ENCODE data around the gene KMT5C.

KMT5C gene

DNA sequence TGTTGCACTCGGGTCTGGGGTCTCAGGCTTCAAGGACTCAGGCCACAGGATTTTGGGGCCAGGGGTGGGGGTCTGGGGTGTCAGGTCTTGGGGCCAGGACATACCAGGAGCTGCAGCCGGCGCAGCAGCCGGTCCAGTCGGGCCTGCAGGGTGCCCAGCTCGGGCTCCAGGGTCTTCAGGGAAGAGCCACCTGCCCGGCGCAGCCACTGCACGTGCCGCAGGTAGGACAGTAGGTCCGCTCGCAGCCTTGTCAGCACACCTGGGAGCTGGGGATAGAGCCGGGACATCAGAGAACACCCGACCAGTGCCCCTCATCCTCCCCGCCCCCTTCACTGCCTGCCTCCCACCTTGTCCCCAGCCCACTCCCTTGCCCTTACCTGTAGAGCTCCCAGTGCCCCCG lies 28.4 kb downstream of the KMT5C start:
- no peak overlapping the region for H3K27ac Mint-ChIP-seq
- peaks cover 66% of the 10 kb centered on the region for H3K27me3 Mint-ChIP-seq
- H3K4me3 Mint-ChIP-seq: no peak overlapping the region
- ATAC-seq (no peak), DNase-seq (no peak)
- H3K9me3 Mint-ChIP-seq: no peaks in the 10 kb centered on the region
- peaks cover 33% of the 10 kb centered on the region for H3K4me1 Mint-ChIP-seq

DNA sequence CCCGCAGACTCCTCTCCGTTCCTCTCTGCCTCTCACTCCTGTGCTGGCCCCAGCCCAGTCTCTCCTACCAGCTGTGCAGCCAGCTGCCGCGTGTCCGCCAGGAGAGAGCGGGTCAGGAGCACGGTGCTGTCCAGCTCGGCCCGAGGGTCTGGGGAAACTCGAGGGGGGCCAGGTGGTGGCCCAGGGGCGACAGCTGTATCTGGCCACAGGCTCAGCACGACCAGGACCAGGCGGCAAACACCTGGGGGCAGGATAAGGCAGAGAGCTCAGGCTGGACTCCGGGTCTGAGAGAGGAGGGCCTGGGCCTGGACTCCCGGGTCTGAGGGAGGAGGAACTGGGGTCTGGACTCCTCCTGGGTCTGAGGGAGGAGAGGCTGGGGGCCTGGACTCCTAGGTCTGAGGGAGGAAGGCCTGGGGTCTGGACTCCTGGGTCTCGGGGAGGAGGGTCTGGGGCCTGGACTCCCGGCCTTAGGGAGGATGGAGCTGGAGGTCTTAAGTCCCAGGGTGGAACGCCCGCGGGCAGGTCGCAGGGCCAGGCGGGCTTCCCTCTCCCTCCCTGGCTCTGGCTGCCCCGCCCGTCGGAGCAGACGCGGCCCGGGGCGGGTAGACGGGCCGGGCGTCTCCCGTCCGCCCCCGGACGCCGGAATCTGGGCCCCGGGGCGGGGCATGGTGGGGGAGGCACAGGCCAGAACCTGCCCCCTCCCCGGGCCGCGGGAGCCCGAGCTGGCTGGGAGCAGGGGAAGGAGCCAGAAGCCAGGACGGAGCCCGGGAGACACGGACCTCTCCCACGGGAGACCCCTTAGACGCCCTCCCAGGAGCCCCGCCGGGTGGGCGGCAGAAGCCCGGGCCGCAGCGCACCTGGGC lies 29.3 kb downstream of the KMT5C start:
- H3K4me3 Mint-ChIP-seq: peak overlapping the region; percentile 53 to 72
- peak; percentile 53 for ATAC-seq
- DNase-seq: no peak

DNA sequence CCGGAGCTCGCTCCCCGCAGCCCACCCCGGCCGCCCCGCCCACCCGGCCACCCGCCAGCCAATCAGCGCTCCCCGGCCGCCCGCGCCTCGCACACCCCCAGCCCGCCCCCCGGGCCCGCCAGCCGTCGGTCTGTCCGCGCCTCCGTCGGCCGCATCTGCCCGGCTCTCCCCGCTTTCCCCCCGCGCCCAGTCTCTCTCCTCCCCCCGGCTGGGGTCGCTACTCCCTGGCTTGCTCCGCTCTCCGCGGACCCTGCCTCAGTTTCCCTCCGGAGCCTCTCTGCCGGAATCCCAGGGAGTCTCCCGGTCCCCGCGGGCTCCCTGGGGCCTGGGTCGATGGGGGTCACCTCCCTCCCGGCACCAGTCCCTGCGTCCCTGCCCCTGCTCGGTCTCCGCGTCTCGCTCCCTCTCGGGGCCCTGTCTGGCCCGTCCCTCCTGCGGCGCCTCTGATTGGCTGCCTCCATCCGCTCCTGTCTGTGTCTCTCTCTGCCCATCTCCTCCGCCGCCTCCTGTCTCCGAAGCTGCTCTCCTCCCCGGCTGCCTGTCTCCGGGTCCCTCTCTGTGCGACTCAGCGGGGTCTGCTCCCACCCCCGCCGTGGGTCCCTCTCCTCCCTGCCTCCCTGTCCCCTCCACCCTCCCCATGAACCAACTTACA lies 30.1 kb downstream of the KMT5C start:
- H3K27ac Mint-ChIP-seq: peak overlapping the region in 1 of 2 donors; percentile 78
- no peaks in the 10 kb centered on the region for H3K9me3 Mint-ChIP-seq
- DNase-seq (peak; percentile 42 to 43), ATAC-seq (peak; percentile 55)
- H3K27me3 Mint-ChIP-seq: peaks cover 78% of the 10 kb centered on the region
- peak overlapping the region; percentile 81 to 91 for H3K4me3 Mint-ChIP-seq
- H3K4me1 Mint-ChIP-seq: peaks cover 43% of the 10 kb centered on the region

More for the DNA sequence above, 29.3 kb downstream of the KMT5C start:
- Mint-ChIP-seq H3K27me3 (peaks cover 74% of the 10 kb centered on the region), H3K27ac (no peak overlapping the region), H3K4me1 (peaks cover 42% of the 10 kb centered on the region), H3K9me3 (no peaks in the 10 kb centered on the region)

DNA sequence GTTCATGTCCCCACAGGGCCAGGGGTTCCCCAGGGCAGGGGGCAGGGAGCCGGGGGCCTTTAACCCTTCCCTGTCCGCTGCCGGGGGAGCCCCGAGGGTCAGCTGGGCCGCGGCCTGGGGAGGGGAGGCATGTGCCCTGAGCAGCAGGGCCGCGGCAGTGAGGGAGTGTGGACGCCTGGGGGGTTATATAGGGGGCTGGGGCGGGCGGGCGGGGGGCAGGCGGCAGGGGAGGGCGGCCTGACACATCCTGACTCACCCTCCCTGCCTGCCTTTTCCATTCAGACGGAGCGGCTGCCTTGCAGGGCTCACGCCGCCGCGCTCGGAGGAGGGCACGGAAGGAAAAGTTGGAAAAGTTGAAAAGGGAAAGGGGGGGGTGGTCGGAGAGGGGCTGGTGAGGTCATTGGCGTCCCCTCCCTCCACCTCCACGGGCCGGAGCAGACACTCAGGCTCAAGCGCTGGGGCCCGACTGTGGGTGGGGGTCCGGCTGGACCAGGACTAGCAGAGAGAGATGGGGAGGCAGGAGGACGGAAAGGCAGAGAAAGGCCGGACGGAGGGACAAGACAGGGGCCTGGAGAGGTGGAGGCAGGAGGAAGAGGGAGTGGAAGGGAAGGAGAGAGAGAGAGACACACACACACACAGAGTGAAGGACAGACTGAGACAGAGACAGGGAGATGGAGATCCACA lies 30.8 kb downstream of the KMT5C start, which contains the start of gene IL11:
TSS of gene IL11 (minus strand) at position 159 of the 684 bp plus-strand sequence. CDS start at position 6, 153 bp downstream.
- no peaks in the 10 kb centered on the region for H3K9me3 Mint-ChIP-seq

DNA sequence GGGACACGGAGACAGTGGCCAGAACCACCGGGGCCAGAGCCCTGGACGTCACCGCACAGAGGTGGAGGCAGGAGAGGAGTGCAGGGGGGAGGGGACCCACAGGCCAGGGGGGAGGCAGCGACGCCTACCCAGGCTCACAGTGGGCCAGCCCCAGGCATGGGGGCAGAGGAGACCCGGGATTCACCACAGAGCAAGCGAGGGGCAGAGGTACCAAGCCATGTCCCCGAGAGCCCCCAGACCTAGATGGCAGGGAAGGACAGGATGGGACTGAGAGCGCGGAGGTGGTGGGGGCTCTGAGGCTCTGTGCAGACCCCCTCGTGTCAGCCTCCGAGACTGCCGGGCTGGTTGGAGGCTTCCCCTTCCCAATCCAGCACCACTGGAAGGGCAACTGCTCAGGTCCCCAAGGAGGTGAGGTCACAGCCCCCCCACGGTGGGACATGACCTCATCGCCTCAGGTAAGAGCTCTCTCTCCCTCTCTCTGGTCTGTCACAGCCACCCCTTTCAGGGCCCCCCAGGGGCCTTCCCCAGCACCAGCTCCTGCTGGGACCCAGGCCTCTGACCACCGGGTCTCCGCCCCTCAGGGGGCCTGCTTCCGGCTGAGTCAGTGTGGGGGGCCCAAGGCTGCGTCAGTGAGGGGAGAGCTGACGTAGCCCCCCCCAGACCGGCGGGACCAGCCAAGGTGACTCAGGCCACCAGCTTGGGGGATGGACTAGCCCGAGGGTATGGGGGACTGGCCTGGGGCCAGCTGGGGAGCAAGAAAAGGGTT lies 32.8 kb downstream of the KMT5C start:
- Mint-ChIP-seq H3K27me3 (peaks cover 83% of the 10 kb centered on the region), H3K9me3 (no peaks in the 10 kb centered on the region), H3K27ac (peak overlapping the region in 1 of 2 donors; percentile 75), H3K4me3 (no peak overlapping the region), H3K4me1 (peaks cover 52% of the 10 kb centered on the region)
- peak; percentile 68 for ATAC-seq
- peak; percentile 36 to 64 for DNase-seq

More for the DNA sequence above, 30.8 kb downstream of the KMT5C start, which contains the start of gene IL11:
- Mint-ChIP-seq H3K27ac (peak within 1 kb of the TSS in 1 of 2 donors; percentile 78), H3K4me1 (peaks cover 43% of the 10 kb centered on the region), H3K27me3 (peaks cover 80% of the 10 kb centered on the region), H3K4me3 (peak within 1 kb of the TSS; percentile 81 to 91)
- DNase-seq (no peak), ATAC-seq (no peak)

DNA sequence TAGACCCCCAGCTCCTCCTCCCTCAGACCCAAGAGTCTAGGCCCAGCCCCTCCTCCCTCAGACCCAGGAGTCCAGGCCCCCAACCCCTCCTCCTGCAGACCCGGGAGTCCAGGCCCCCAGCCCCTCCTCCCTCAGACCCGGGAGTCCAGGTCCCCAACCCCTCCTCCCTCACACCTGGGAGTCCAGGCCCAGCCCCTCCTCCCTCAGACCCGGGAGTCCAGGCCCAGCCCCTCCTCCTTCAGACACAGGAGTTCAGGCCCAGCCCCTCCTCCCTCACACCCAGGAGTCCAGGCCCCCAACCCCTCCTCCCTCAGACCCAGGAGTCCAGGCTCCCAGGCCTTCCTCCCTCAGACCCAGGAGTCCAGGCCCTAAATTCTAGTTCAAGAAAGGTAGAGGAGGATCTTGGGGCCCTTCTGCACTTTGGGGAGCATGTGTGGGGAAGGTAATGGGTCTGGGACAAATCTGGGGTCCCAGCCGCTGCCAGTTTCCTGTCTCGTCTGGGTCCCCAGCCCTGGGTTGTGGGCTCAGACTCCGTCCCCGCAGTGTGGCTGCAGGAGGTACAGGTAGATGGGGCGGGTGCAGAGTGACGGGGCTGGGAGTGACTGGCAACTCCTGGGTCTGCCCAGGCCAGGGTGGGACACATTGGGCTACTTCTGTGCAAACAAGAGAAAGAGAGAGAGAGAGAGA lies 33.8 kb downstream of the KMT5C start:
- Mint-ChIP-seq H3K27me3 (peaks cover 74% of the 10 kb centered on the region), H3K4me1 (peaks cover 52% of the 10 kb centered on the region), H3K4me3 (no peak overlapping the region), H3K9me3 (no peaks in the 10 kb centered on the region), H3K27ac (no peak overlapping the region)
- ATAC-seq: no peak
- no peak for DNase-seq

DNA sequence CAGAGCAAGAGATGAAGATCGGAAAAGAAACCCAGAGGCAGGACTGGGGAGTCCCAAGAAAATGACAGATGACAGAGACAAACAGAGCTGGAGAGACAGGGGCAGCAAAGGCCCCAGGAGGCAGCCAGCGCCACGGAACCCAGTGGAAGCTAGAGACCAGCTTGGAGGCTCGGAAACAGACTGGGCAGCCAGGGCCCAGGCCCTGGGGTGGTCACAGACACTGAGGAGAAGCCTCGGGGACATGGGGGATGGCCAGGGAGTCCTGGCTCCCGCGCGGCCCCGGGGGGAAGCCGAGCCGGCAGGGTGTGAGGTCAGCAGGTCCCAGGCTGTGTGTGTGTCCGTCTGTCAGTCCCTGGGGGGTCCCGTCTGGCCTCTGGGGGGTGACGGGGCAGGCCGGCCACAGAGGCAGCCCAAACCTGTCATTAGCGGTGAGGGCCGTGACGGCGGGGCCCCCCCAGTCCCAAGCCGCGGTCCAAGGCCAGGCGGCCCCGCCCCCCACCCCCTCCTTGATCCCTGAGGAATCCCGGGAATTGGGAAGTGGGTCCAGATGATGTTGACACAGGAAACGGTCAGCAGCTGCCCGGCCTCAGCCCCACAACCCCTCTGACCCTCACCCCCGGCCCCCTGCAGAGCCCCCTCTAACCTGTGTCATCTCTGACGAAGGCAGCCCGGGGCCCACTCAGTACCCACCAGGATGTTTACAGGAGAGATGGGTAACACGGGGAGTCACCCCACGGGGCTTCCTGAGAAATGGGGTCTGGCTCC lies 34.5 kb downstream of the KMT5C start:
- no peaks in the 10 kb centered on the region for H3K9me3 Mint-ChIP-seq
- no peak overlapping the region for H3K27ac Mint-ChIP-seq
- peaks cover 47% of the 10 kb centered on the region for H3K4me1 Mint-ChIP-seq
- ATAC-seq (no peak), DNase-seq (no peak)
- H3K4me3 Mint-ChIP-seq: peak overlapping the region in 1 of 2 donors; percentile 8
- H3K27me3 Mint-ChIP-seq: peaks cover 67% of the 10 kb centered on the region

DNA sequence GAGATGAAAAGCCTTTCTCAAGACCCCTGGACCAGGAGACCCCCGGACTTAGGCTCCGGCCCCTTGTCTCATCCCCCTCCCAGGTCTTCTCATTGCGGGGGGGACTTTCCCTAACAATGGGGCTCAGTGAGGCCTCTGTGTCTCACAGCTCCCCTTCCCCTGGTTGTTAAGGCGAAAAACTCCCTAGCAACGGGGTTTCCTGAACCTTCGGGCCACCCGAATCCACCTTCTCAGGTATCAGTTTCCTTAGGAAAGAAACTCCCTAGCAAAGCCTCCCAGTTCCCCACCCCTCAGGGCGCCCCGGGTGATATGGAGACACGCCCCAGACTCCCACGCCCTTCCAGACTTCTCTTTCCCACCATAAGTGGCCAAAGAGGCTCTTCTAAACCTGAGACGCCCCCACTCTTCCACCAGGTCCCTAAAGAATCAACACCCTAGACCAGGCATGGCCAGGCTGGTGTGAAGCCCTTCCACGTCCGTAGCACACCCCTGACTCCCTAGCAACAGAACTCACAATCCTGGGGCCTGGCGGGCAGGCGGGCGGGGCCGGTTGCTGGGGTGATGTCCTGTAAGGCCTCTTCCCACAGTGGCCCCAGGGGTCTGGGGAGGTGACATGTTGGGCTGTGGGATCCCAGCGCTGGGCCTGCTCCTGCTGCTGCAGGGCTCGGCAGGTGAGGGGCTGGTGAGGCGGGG lies 36.7 kb downstream of the KMT5C start, which contains the start of gene TMEM190:
TSS of gene TMEM190 (plus strand) at position 586 of the 693 bp plus-strand sequence. CDS start at position 614, 28 bp downstream.
- Mint-ChIP-seq H3K9me3 (no peaks in the 10 kb centered on the region), H3K4me3 (no peak within 1 kb of the TSS), H3K4me1 (peaks cover 34% of the 10 kb centered on the region), H3K27me3 (peaks cover 47% of the 10 kb centered on the region), H3K27ac (no peak within 1 kb of the TSS)
- no peak for ATAC-seq
- no peak for DNase-seq

DNA sequence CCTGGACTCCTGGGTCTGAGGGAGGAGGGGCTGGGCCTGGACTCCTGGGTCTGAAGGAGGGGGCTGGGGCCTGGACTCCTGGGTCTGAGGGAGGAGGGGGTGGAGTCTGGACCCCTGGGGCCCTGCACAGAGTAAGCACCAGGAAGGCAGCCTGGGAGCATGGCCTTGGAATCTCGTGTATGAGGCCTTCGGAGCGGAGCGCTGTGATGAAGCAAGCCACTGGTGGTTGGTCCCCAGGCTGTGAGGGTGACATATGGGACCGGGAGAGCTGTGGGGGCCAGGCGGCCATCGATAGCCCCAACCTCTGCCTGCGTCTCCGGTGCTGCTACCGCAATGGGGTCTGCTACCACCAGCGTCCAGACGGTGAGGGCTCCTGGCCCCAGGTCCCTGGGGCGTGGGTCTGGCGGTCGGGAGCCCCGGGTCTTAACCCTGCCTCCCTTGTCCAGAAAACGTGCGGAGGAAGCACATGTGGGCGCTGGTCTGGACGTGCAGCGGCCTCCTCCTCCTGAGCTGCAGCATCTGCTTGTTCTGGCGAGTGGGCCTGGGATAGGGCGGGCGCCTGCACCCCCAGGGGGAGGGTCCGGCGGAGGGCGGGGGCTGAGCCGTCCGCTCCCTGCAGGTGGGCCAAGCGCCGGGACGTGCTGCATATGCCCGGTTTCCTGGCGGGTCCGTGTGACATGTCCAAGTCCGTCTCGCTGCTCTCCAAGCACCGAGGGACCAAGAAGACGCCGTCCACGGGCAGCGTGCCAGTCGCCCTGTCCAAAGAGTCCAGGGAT lies 37.9 kb downstream of the KMT5C start:
- no peak overlapping the region for H3K4me3 Mint-ChIP-seq
- H3K4me1 Mint-ChIP-seq: peaks cover 37% of the 10 kb centered on the region
- no peak for ATAC-seq
- H3K27me3 Mint-ChIP-seq: peaks cover 35% of the 10 kb centered on the region
- no peak overlapping the region for H3K27ac Mint-ChIP-seq
- no peak for DNase-seq
- peaks cover 0 to 4% of the 10 kb centered on the region in 2 donors for H3K9me3 Mint-ChIP-seq

DNA sequence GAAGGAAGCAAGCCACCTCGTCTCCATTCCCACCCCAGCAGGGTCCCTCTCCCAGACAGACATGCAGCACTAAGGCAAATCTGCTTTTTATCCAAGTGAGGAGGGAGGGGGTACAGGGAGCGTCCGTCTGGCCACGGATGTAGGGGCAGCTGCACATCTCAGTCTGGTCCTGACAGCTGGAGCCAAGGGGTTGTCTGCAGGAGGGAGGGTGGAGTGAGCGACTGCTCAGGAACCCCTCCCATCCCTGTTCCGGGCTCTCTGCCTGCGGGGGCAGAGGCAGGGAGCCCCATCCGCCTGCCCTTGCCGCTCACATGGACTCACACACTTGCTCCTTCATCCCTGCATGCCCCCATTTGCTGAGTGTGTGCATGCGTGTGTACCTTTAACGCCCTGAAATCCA lies 39.5 kb downstream of the KMT5C start:
- Mint-ChIP-seq H3K4me1 (peaks cover 32% of the 10 kb centered on the region), H3K27ac (no peak overlapping the region), H3K9me3 (peaks cover 0 to 4% of the 10 kb centered on the region in 2 donors), H3K4me3 (no peak overlapping the region), H3K27me3 (peaks cover 19% of the 10 kb centered on the region)
- ATAC-seq: no peak
- DNase-seq: no peak

DNA sequence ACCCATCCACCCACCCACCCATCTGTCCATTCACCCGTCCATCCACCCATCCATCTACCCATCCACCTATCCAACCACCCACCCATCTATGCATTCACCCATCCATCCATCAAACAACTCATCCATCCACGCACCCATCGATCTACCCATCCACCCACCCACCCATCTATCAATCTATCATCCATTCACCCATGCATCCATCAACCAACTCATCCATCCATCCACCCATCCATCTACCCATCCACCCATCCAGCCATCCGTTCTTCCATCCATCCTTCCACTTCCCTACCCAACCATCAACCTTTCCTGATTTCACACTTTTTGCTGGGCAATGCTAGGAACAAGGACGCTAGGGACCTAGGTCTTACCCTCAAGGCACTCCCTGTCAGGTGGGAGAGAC lies 42.3 kb downstream of the KMT5C start:
- Mint-ChIP-seq H3K27me3 (no peaks in the 10 kb centered on the region), H3K27ac (peak overlapping the region in 1 of 2 donors; percentile 45)

DNA sequence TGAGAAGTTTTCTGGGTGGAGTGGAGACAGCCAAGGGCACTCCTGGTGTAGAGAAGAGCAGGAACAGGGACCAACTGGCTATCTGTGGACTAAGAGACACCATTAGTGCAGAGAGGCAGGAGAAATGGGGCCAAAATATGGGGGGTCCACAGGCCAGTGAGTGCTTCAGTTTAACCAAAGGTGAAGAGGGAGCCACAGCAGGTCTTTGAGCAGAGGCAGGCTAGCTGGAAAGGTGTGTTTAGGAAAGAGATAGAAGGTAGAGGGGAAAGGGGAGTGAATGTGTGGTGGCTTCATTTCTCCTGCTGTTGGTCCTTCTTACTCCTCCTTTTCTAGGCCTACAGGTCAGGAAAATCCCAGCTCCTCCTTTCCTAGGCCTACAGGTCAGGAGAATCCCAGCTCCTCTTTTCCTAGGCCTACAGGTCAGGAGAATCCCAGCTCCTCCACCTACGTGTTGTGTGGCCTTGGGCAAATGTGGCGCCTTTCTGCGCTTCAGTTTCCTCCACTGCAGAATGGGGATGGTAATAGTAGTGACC lies 42.9 kb downstream of the KMT5C start:
- peak overlapping the region in 1 of 2 donors; percentile 98 for H3K27ac Mint-ChIP-seq
- peak overlapping the region; percentile 95 to 98 for H3K4me3 Mint-ChIP-seq
- H3K9me3 Mint-ChIP-seq: peaks cover 0 to 4% of the 10 kb centered on the region in 2 donors
- no peak for DNase-seq
- peaks cover 49% of the 10 kb centered on the region for H3K4me1 Mint-ChIP-seq
- no peaks in the 10 kb centered on the region for H3K27me3 Mint-ChIP-seq
- no peak for ATAC-seq

More for the DNA sequence above, 42.3 kb downstream of the KMT5C start:
- Mint-ChIP-seq H3K4me1 (peaks cover 43% of the 10 kb centered on the region), H3K4me3 (peak overlapping the region; percentile 41 to 98), H3K9me3 (peaks cover 0 to 4% of the 10 kb centered on the region in 2 donors)
- ATAC-seq (no peak), DNase-seq (no peak)

All from stimulated activated naive CD8-positive, alpha-beta T cell treated with anti-CD3 and anti-CD28 coated beads, Interleukin-15, amount 100 ng/mL, for 72 hours (primary cell).